Neural crest cell (in vitro differentiated cells): Measurements from ENCODE around the gene NFIC. TPM values are rescaled to one million over a fixed set of nuclear protein-coding genes. Genes with fewer than 3 reads are reported as not detected.

Source experiments
- DNase-seq: peaks from one replicate; pipeline ENCODE4 v3.0.0; 2021; ENCODE audit warnings: low read depth, mixed read lengths, low spot score
- H3K27ac Mint-ChIP-seq: one replicate; pipeline ENCODE4 v1.8.0; 2021; ENCODE audit warnings: mild to moderate bottlenecking, mixed read lengths; ENCODE audit not compliant: unreplicated experiment
- H3K27me3 Mint-ChIP-seq: 2 replicates; pipeline ENCODE4 v1.8.0; 2021; ENCODE audit warnings: low read depth, mild to moderate bottlenecking, mixed read lengths
- H3K36me3 Mint-ChIP-seq: 2 replicates; pipeline ENCODE4 v1.8.0; 2021; ENCODE audit warnings: low read depth, mild to moderate bottlenecking, mixed read lengths
- H3K4me1 Mint-ChIP-seq: 2 replicates; pipeline ENCODE4 v1.8.0; 2021; ENCODE audit warnings: mixed read lengths
- H3K4me3 Mint-ChIP-seq: one replicate; pipeline ENCODE4 v1.8.0; 2021; ENCODE audit warnings: mild to moderate bottlenecking, mixed read lengths
- H3K9me3 Mint-ChIP-seq: 2 replicates; pipeline ENCODE4 v1.8.0; 2021; ENCODE audit warnings: mixed read lengths
- CTCF ChIP-seq: fragments of 200-600 bp; sonication (generic); conservative IDR thresholded peaks from 2 replicates; pipeline ENCODE4 v1.5.0; 2021; ENCODE audit warnings: antibody characterized with exemption, mild to moderate bottlenecking
- total RNA-seq: library from RNA; stranded (reverse); gene quantifications from 2 replicates; pipeline ENCODE4 v1.2.1, GENCODE V29; 2021

Gene NFIC
- total RNA-seq, 1 donor from 2014 or later, result 4.1 TPM

- H3K4me1 Mint-ChIP-seq, result no peaks in the 10 kb centered on the region
- no peak overlapping the region for H3K27ac Mint-ChIP-seq
- no peaks in the 10 kb centered on the region for H3K9me3 Mint-ChIP-seq
- H3K27me3 Mint-ChIP-seq, result peaks cover 67% of the 10 kb centered on the region
- H3K36me3 Mint-ChIP-seq, result no peaks in the 10 kb centered on the region
- no peak overlapping the region for H3K4me3 Mint-ChIP-seq
- TF ChIP-seq CTCF, result no peak
- DNase-seq, result no peak
Observed at GRCh38 chr19:3335431-3336350, 30.7 kb upstream of the NFIC start.

GRCh38 chr19:3336351-3336679 lies 30.1 kb upstream of the NFIC start:
- H3K27me3 Mint-ChIP-seq, result peaks cover 62% of the 10 kb centered on the region
- no peaks in the 10 kb centered on the region for H3K9me3 Mint-ChIP-seq
- no peak for DNase-seq
- H3K4me1 Mint-ChIP-seq, result no peaks in the 10 kb centered on the region
- no peak overlapping the region for H3K27ac Mint-ChIP-seq
- TF ChIP-seq CTCF, result no peak
- H3K4me3 Mint-ChIP-seq, result no peak overlapping the region
- H3K36me3 Mint-ChIP-seq, result no peaks in the 10 kb centered on the region

DNA sequence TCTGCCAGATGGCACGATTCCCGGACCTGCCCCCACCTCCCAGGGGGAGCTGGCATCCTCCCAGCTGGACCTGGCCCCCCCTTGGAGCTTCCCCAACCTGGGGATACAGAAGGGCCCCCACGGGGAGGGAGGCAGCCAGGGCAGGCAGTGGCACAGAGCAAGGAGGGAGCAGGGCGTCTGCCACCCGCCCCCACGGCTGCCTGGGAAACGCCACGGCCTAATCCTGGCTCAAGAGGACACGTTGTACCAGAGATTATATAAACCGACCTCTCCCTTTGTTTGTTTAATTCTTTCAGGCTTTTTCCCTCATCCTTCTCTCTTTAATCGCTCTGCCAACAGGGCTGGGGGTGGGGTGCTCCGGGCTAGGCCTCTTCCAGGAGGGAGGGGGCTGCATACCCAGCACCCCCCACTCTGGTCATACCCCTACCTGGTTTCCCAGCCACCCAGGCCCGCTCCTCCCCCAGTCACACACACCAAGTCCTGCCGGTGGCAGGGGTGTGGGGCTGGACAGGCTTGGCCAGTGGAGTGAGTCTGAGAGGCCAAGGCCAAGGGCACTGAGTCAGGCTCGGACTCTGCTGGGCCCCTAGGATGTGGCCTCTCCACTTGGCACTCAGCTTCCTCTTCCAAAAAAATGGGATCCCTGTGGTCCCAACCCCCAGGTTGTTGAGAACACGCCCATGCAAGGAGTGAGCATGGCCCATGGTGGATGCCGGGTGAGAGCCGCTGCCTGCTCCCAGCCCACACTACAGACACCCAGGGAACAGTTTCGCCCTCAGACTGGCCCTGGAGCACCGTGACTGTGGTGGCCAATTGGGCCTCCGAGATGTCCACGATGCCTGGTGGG lies 29.5 kb upstream of the NFIC start:
- Mint-ChIP-seq H3K36me3 (no peaks in the 10 kb centered on the region), H3K27me3 (peaks cover 57% of the 10 kb centered on the region), H3K9me3 (no peaks in the 10 kb centered on the region), H3K4me3 (no peak overlapping the region), H3K27ac (no peak overlapping the region), H3K4me1 (no peaks in the 10 kb centered on the region)
- DNase-seq, result no peak
- no peak for TF ChIP-seq CTCF

DNA sequence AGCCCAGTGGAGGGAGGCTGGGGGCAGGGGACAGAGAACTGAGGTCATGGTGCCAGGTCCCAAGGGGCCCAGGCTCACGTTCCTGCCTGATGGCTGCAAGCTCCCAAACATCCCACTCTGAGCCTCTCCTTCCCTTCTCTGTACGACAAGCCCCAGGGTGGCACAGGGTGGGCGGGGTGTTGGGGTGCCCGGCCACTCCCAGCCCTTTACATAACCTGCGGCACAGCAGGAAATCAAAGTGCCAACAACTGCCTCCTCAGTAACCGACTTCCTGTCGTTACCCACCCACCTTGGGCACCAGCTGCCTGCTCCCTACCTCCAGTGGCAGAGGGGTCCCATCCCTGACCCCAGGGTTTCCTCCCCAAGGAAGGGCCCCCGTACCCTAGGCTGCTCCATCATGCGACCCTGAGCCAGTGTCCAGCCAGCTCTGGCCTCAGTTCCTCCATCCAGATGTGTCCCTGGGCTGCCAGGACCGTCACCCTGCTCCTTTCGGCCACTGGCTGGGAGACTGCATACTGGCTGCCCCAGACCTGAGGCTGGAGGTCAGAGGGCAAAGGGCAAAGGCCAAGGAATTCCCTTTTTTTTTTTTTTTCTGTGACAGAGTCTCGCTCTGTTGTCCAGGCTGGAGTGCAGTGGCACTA lies 27.7 kb upstream of the NFIC start:
- Mint-ChIP-seq H3K27me3 (peaks cover 43% of the 10 kb centered on the region), H3K4me3 (no peak overlapping the region), H3K36me3 (no peaks in the 10 kb centered on the region), H3K9me3 (no peaks in the 10 kb centered on the region), H3K27ac (no peak overlapping the region), H3K4me1 (no peaks in the 10 kb centered on the region)
- no peak for TF ChIP-seq CTCF
- no peak for DNase-seq

GRCh38 chr19:3340340-3340739 lies 26.0 kb upstream of the NFIC start:
- Mint-ChIP-seq H3K4me3 (no peak overlapping the region), H3K36me3 (no peaks in the 10 kb centered on the region), H3K4me1 (no peaks in the 10 kb centered on the region), H3K9me3 (no peaks in the 10 kb centered on the region), H3K27me3 (peaks cover 36% of the 10 kb centered on the region), H3K27ac (no peak overlapping the region)
- DNase-seq, result no peak
- no peak for TF ChIP-seq CTCF
